T-helper 1 cell treated with Interleukin-12 subunit alpha and Interleukin-12 subunit beta and Interleukin-4 antibody, amounts not matched to agents 30 μg/mL and 1 μg/mL, for 36 hours (primary cell): ENCODE results near the gene USP32.
A peak's percentile ranks its signal among the peaks of the same experiment; 100 is the strongest.

Experiments
- H3K27ac Mint-ChIP-seq: one replicate; pipeline ENCODE4 v1.8.0; 2021; ENCODE audit warnings: mild to moderate bottlenecking, mixed read lengths
- H3K27me3 Mint-ChIP-seq: one replicate; pipeline ENCODE4 v1.8.0; 2021; ENCODE audit warnings: low read depth, mixed read lengths
- H3K36me3 Mint-ChIP-seq: one replicate; pipeline ENCODE4 v1.8.0; 2021; ENCODE audit warnings: low read depth, mixed read lengths
- H3K4me1 Mint-ChIP-seq: one replicate; pipeline ENCODE4 v1.8.0; 2021; ENCODE audit warnings: low read depth, mixed read lengths
- H3K4me3 Mint-ChIP-seq: one replicate; pipeline ENCODE4 v1.8.0; 2021; ENCODE audit warnings: mild to moderate bottlenecking, moderate library complexity, mixed read lengths
- H3K9me3 Mint-ChIP-seq: one replicate; pipeline ENCODE4 v1.8.0; 2021; ENCODE audit warnings: mixed read lengths

USP32 gene

GRCh38 chr17:60174035-60174434 lies 217.9 kb downstream of the USP32 start:
- Mint-ChIP-seq H3K27me3 (no peaks in the 10 kb centered on the region), H3K27ac (no peak overlapping the region)

GRCh38 chr17:60173304-60173819 lies 218.6 kb downstream of the USP32 start:
- peaks cover 13% of the 10 kb centered on the region for H3K4me1 Mint-ChIP-seq
- H3K4me3 Mint-ChIP-seq = no peak overlapping the region
- no peaks in the 10 kb centered on the region for H3K36me3 Mint-ChIP-seq
- no peak overlapping the region for H3K27ac Mint-ChIP-seq
- no peaks in the 10 kb centered on the region for H3K9me3 Mint-ChIP-seq
- no peaks in the 10 kb centered on the region for H3K27me3 Mint-ChIP-seq

More at GRCh38 chr17:60174035-60174434, 217.9 kb downstream of the USP32 start:
- no peak overlapping the region for H3K4me3 Mint-ChIP-seq
- H3K9me3 Mint-ChIP-seq = no peaks in the 10 kb centered on the region
- peaks cover 13% of the 10 kb centered on the region for H3K4me1 Mint-ChIP-seq
- peaks cover 3% of the 10 kb centered on the region for H3K36me3 Mint-ChIP-seq

GRCh38 chr17:60171753-60172079 lies 220.2 kb downstream of the USP32 start:
- Mint-ChIP-seq H3K36me3 (no peaks in the 10 kb centered on the region), H3K4me1 (peaks cover 16% of the 10 kb centered on the region), H3K9me3 (no peaks in the 10 kb centered on the region), H3K4me3 (no peak overlapping the region), H3K27me3 (no peaks in the 10 kb centered on the region), H3K27ac (no peak overlapping the region)

DNA sequence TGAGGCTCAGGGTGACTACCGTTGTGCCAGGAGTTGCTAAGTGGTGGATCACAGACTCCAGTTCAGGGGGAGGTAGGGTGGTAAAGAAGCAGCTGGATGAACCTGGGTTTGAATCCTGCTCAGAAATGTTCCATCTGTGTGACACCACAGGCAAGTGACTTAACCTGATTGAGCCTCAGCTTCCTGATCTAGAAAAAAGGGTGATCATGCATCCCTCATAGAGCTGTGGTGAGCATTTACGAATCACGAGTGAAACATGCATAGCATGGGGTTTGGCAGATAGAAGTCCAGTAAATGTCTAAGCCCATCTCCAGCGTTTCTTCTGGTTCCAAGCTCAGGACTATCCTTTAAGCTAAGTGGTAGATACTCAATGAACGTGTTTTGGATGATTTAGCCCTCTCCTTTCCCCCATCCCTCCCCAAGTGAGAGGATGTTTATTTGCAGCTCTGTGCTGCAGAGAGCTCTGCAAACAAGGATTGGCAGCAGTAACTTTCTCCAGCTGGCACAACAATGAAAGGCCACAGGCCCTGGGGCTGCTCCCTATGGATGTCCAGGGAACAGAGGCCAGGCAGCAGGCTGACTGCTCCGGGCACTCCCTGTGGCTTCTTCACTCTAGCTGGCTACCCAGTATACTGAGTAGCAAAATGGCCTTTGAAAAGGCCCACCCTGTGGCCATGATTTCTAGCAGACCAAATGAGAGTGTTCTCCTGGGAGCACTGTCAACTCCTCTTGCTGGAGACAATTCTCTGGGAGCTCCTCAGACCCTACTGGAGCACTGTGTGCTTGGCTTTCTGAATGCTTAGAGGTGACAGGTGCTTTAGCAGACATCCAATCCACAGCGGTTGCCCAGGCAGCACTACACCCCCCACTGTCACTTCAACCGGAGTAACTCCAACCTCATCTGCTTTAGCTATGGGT lies 220.8 kb downstream of the USP32 start:
- Mint-ChIP-seq H3K27ac (peak overlapping the region; percentile 79), H3K27me3 (no peaks in the 10 kb centered on the region), H3K9me3 (no peaks in the 10 kb centered on the region), H3K4me3 (no peak overlapping the region), H3K4me1 (peaks cover 19% of the 10 kb centered on the region), H3K36me3 (no peaks in the 10 kb centered on the region)

GRCh38 chr17:60169921-60170817 lies 221.8 kb downstream of the USP32 start:
- Mint-ChIP-seq H3K27ac (peak overlapping the region; percentile 79), H3K4me1 (peaks cover 27% of the 10 kb centered on the region), H3K9me3 (no peaks in the 10 kb centered on the region), H3K36me3 (no peaks in the 10 kb centered on the region), H3K27me3 (no peaks in the 10 kb centered on the region), H3K4me3 (peak overlapping the region; percentile 18)

DNA sequence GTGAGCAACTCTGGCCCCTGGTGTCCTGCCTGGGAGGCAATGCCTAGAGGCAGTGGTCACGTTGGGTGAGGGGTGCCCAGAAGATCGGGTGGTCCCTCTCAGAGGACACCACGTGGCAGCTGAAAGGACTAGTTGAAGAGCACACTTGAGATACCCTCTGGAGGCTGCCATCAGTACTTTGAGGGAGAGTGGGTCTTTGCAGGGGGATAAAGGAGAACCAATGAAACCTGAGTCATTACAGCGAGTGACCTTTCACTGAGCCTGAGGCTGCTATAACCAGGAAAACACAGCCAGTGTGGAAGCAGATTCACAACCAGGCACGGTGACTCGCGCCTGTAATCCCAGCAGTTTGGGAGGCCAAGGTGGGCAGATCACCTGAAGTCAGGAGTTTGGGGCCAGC lies 223.3 kb downstream of the USP32 start:
- Mint-ChIP-seq H3K36me3 (no peaks in the 10 kb centered on the region), H3K9me3 (no peaks in the 10 kb centered on the region), H3K27me3 (no peaks in the 10 kb centered on the region), H3K27ac (peak overlapping the region; percentile 27), H3K4me3 (no peak overlapping the region), H3K4me1 (peaks cover 32% of the 10 kb centered on the region)

DNA sequence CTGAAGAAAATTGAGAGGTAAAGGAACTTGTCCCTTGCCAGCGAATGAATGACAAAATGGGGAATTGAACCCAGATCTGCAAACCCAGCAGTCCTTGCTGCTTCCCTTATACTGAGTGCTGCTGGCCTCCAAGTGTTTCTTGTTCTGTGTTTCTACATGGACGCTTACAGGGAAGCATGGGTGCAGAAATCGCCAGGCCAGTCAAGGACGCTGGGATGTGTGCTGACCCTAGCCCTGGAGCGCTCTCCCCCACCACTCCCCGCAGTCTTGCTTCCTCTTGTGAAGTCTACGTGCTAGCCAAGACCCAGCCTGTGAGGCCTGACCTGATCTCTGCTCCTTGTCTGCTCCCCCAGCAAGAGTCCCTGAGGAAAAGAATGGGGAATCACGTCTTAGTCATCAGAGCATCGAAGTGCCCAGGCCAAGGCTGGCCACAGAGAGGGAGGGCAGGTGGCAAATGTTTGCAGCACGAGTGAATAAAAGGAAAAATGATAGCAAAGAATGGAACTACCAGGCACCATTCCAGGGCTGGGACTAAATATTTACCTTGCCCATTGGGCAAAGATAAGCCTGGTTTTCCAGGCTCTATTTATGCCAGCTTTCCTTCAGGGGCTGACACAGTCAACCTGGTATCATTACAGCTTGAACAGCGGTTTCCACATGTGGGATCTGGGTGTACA lies 224.7 kb downstream of the USP32 start:
- Mint-ChIP-seq H3K27ac (no peak overlapping the region), H3K4me3 (no peak overlapping the region), H3K9me3 (no peaks in the 10 kb centered on the region), H3K36me3 (no peaks in the 10 kb centered on the region), H3K4me1 (peaks cover 30% of the 10 kb centered on the region), H3K27me3 (no peaks in the 10 kb centered on the region)

GRCh38 chr17:60165971-60166370 lies 226.0 kb downstream of the USP32 start:
- peaks cover 34% of the 10 kb centered on the region for H3K4me1 Mint-ChIP-seq
- H3K36me3 Mint-ChIP-seq = no peaks in the 10 kb centered on the region
- H3K9me3 Mint-ChIP-seq = no peaks in the 10 kb centered on the region
- H3K4me3 Mint-ChIP-seq = no peak overlapping the region
- peaks cover 3% of the 10 kb centered on the region for H3K27me3 Mint-ChIP-seq
- H3K27ac Mint-ChIP-seq = no peak overlapping the region

GRCh38 chr17:60165223-60165622 lies 226.7 kb downstream of the USP32 start:
- peaks cover 5% of the 10 kb centered on the region for H3K27me3 Mint-ChIP-seq
- H3K4me1 Mint-ChIP-seq = peaks cover 30% of the 10 kb centered on the region
- no peak overlapping the region for H3K27ac Mint-ChIP-seq
- no peaks in the 10 kb centered on the region for H3K36me3 Mint-ChIP-seq
- no peak overlapping the region for H3K4me3 Mint-ChIP-seq
- no peaks in the 10 kb centered on the region for H3K9me3 Mint-ChIP-seq

DNA sequence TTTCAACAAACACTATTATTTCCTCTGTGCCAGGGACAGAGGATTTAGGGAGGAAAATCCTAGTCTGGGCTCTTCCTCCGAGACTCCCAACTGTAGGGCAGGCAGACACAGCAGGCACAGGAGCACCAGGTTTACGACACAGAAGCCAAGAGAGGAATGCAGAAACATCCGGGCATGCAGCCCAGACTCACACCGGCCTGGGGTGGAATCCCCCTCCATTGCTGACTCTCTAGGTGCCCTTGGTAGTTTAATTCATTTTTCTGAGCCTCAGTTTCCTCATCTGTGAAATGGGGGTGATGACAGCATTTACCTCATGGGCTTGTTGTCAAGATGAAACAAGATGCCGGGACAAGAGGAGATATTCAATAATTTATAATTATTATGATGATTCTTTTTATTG lies 227.2 kb downstream of the USP32 start:
- Mint-ChIP-seq H3K27ac (no peak overlapping the region), H3K4me1 (peaks cover 29% of the 10 kb centered on the region), H3K4me3 (no peak overlapping the region), H3K9me3 (no peaks in the 10 kb centered on the region), H3K27me3 (peaks cover 5% of the 10 kb centered on the region), H3K36me3 (no peaks in the 10 kb centered on the region)

- peaks cover 28% of the 10 kb centered on the region for H3K4me1 Mint-ChIP-seq
- no peaks in the 10 kb centered on the region for H3K36me3 Mint-ChIP-seq
- H3K9me3 Mint-ChIP-seq = no peaks in the 10 kb centered on the region
- H3K4me3 Mint-ChIP-seq = no peak overlapping the region
- peaks cover 5% of the 10 kb centered on the region for H3K27me3 Mint-ChIP-seq
- no peak overlapping the region for H3K27ac Mint-ChIP-seq
Measured at GRCh38 chr17:60164164-60164563, 227.8 kb downstream of the USP32 start.

DNA sequence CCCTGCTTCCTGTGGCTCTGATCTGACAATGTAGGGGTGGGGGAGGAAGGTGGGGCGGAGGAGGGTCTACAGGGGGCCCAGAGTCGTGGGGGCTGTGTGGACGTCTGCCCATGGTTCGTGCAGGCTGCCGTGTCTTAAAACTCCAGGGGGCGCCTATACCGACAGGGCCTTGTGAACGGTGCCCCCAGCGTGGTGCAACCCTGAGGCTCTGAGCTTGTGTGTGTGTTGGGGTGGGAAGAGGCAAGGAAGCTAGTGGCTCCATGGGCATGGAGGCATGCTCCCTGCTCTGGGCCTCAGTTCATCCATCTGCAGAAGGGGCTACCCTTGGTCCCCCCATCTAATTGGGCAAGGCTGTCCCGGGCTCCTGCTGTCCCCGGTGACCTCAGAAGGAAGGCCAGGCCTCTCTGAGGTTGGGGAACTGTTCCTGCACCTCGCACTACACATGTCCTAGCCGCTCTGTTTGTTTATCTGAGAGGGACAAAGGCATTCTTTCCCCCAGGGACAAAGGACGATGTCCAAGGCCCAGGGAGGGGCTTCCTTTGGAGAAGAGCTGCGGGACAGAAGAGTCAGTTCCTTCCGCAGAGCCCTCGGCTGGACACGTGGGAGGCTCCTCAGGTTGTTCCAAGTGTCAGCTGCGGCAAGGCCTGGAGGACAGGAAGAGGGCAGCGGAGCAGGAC lies 228.7 kb downstream of the USP32 start:
- Mint-ChIP-seq H3K27me3 (peaks cover 5% of the 10 kb centered on the region), H3K4me3 (no peak overlapping the region), H3K4me1 (peaks cover 28% of the 10 kb centered on the region), H3K27ac (no peak overlapping the region), H3K36me3 (no peaks in the 10 kb centered on the region), H3K9me3 (no peaks in the 10 kb centered on the region)

DNA sequence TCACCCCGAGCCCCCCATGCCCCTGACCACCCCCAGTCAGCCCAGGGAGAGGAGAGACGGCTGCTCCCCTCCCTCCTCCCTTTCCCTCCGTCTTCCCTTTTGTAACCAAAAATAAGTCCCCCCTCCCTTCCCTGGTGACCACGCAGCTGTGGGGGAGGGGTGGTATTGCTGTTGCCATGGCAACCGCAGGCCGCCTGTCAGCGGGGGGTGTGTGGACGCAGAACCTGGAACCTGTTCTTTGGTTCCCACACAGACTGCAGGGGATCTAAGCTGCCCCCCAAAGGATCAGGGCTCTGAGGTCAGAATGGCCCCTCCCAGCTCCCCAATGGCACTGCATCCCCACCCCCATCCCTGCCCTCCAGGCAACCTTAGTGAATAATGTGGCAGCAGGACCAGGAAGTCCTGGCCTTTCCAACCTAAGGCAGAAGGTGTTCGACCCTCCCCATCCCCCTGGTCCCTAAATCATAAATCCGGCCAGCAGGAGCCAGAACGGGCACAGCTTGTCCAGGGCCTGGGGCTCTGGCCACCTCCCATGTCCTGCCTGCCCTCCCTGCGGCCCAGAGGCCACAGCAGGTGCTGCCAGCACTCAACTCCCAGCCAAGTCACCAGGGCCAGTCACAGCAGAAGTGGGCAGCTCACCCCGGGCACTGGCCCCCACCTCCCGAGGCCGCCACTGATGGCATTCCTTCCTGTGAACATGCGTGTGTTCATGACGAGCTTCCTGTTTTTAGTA lies 230.2 kb downstream of the USP32 start:
- no peak overlapping the region for H3K4me3 Mint-ChIP-seq
- no peak overlapping the region for H3K27ac Mint-ChIP-seq
- H3K9me3 Mint-ChIP-seq = no peaks in the 10 kb centered on the region
- H3K27me3 Mint-ChIP-seq = peaks cover 6% of the 10 kb centered on the region
- H3K4me1 Mint-ChIP-seq = peaks cover 25% of the 10 kb centered on the region
- H3K36me3 Mint-ChIP-seq = no peaks in the 10 kb centered on the region
